ENCODE measurements around the gene CSRP2. TPM values are rescaled to one million over a fixed set of nuclear protein-coding genes. Genes with fewer than 3 reads are reported as not detected.

Gene CSRP2
- total RNA-seq, 1 experiment from 2014 or later = 36.1 TPM

GRCh38 chr12:76852106-76852505 is 26.7 kb downstream of the CSRP2 start:
- BruUV-seq (replicated peaks) = no TSS peak
- no peaks in the 10 kb centered on the region for H3K79me2 ChIP-seq (ENCODE audit: insufficient read depth, low read length)
- no peak overlapping the region for H2AFZ ChIP-seq (ENCODE audit: low read depth, low read length, poor library complexity, severe bottlenecking)
- no peak for ATAC-seq
- H3K9me3 ChIP-seq (ENCODE audit: control insufficient read depth in 1 of 2, insufficient read depth in 1 of 2, low read depth in 1 of 2, low read length in 2 of 2) = peaks cover 0 to 3% of the 10 kb centered on the region in 2 experiments; a peak in 1 of 4 replicates
- ChIA-PET CTCF (no interaction called here), RAD21 (ENCODE audit: low non-redundant PET in 1 of 2, low total read pairs in 2 of 2, uncharacterized antibody in 2 of 2, unreplicated experiment in 2 of 2) (no interaction called here), POLR2A (no interaction called here)
- H3K4me1 ChIP-seq (ENCODE audit: control insufficient read depth in 1 of 2, insufficient read depth in 2 of 2, low read length in 2 of 2) = no peaks in the 10 kb centered on the region
- TF ChIP-seq ELF1 (IDR thresholded peaks at IDR 0.05; ENCODE audit: borderline replicate concordance, low read depth) = no peak
- no peak for TF ChIP-seq JUND (IDR thresholded peaks at IDR 0.05)
- TF ChIP-seq SIN3A (IDR thresholded peaks at IDR 0.05; ENCODE audit: low read depth) = no peak
- no peak for TF ChIP-seq YY1 (IDR thresholded peaks at IDR 0.05; ENCODE audit: extremely low read depth, insufficient replicate concordance, low read depth, low read length)
- TF ChIP-seq SRF (IDR thresholded peaks at IDR 0.05; ENCODE audit: low read depth) = no peak
- no peak for TF ChIP-seq POLR2A (IDR thresholded peaks at IDR 0.05; ENCODE audit: borderline replicate concordance, extremely low read depth, insufficient read depth, insufficient read length)
- TF ChIP-seq ZBTB33 (IDR thresholded peaks at IDR 0.05; ENCODE audit: extremely low read depth, insufficient replicate concordance, low read length) = no peak
- TF ChIP-seq EGR1 (IDR thresholded peaks at IDR 0.05; ENCODE audit: low read depth) = no peak
- no peak for TF ChIP-seq FOSL1 (IDR thresholded peaks at IDR 0.05; ENCODE audit: low read depth)
- TF ChIP-seq POLR2AphosphoS5 (IDR thresholded peaks at IDR 0.05; ENCODE audit: low read depth, low read length) = no peak
- TF ChIP-seq EZH2phosphoT487 (IDR thresholded peaks at IDR 0.05; ENCODE audit: borderline replicate concordance) = no peak
- no peak for TF ChIP-seq CEBPB (IDR thresholded peaks at IDR 0.05; ENCODE audit: low read depth)
- intact Hi-C loops (cut with micrococcal nuclease) = no loop called here
- H3K27me3 ChIP-seq (ENCODE audit: insufficient read depth, low read length) = no peaks in the 10 kb centered on the region
- no peak overlapping the region for H3K4me2 ChIP-seq (ENCODE audit: low read length)
- DNase-seq (ENCODE audit: low read depth, low spot score) = no peak
- no peak overlapping the region for H3K9ac ChIP-seq (ENCODE audit: low read length)
- no peaks in the 10 kb centered on the region for H4K20me1 ChIP-seq (ENCODE audit: insufficient read depth)
- no peaks in the 10 kb centered on the region for H3K9me2 ChIP-seq (ENCODE audit: insufficient read depth)
- H3K4me3 ChIP-seq (replicated peaks in 1 of 2; ENCODE audit: low read depth in 1 of 2, low read length in 2 of 2) = no peak overlapping the region
- peaks cover 0 to 11% of the 10 kb centered on the region in 2 experiments; a peak in 2 of 4 replicates for H3K36me3 ChIP-seq (ENCODE audit: control insufficient read depth in 1 of 2, insufficient read depth in 2 of 2, low read length in 2 of 2)
- no peak overlapping the region for H3K27ac ChIP-seq (ENCODE audit: low read depth, low read length)

All from HCT116 (cell line).